Measurements from ENCODE around the gene UBE2D4.
A peak's percentile ranks its signal among the peaks of the same experiment; 100 is the strongest.

The UBE2D4 gene

GRCh38 chr7:43926798-43927123 is 525 bp downstream of the UBE2D4 start:
- TF ChIP-seq POLR2A (IDR thresholded peaks at IDR 0.05; ENCODE audit: extremely low read depth, insufficient read length) (no peak), MAX (IDR thresholded peaks at IDR 0.05; ENCODE audit: low read depth, low read length) (no peak), CTCF (IDR thresholded peaks at IDR 0.05; ENCODE audit: low read depth, low read length) (no peak), MYC (IDR thresholded peaks at IDR 0.05; ENCODE audit: low read depth, low read length) (no peak)
- no peak for DNase-seq (ENCODE audit: low read depth)
- H3K4me3 ChIP-seq (ENCODE audit: low read depth, low read length): peak overlapping the region; percentile 93

GRCh38 chr7:43927810-43928209 is 1.6 kb downstream of the UBE2D4 start:
- H3K4me3 ChIP-seq (ENCODE audit: low read depth, low read length): no peak overlapping the region

DNA sequence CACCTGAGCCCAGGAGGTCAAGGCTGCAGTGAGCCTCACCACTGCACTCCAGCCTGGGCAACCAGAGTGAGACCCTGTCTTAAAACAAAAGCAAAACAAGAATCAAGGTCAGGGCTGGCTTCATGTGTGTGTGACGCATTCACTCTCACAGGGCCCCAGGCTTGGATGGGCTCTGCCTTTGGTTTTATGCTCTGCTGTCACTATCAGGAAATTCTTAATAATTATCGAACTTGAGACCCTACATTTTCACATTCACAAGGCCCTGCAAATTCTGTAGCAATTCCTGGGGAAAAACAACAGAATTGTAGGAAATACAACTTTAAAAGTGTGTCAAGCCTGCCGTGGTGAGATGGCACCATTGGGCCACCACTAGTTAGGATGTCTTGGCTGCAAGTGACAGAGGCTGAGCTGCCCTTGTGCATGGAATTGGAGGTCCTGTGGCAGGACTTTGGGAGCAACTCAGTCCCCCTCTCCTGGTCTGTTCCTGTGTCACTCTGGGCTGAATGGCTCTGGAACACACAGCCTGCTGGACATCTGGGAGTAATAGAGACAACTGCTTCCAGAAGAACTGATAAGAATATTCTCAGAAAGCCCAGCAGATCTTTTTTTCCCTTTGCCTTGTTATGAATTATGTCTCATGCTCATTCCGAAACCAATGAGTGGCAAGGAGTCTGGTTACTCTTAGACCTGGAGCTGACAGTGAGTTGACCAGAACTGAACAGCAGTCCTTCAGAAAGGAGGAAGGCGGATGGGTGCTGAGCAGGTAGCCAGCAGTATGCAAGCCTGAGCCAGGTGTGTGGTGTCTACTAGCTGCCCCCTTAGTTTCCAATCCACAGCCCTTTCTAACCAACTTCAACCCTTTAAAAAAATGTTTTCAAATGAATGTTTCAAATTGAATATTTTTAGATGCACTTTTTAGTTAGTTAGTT is 3.6 kb downstream of the UBE2D4 start:
- no peak overlapping the region for H3K4me3 ChIP-seq (ENCODE audit: low read depth, low read length)
- TF ChIP-seq MAX (IDR thresholded peaks at IDR 0.05; ENCODE audit: low read depth, low read length): no peak
- TF ChIP-seq POLR2A (IDR thresholded peaks at IDR 0.05; ENCODE audit: extremely low read depth, insufficient read length): no peak
- TF ChIP-seq MYC (IDR thresholded peaks at IDR 0.05; ENCODE audit: low read depth, low read length): no peak
- no peak for TF ChIP-seq CTCF (IDR thresholded peaks at IDR 0.05; ENCODE audit: low read depth, low read length)
- DNase-seq (ENCODE audit: low read depth): no peak

More at GRCh38 chr7:43927810-43928209, 1.6 kb downstream of the UBE2D4 start:
- DNase-seq (ENCODE audit: low read depth): no peak
- TF ChIP-seq CTCF (IDR thresholded peaks at IDR 0.05; ENCODE audit: low read depth, low read length): no peak
- TF ChIP-seq MAX (IDR thresholded peaks at IDR 0.05; ENCODE audit: low read depth, low read length): no peak
- TF ChIP-seq POLR2A (IDR thresholded peaks at IDR 0.05; ENCODE audit: extremely low read depth, insufficient read length): no peak
- TF ChIP-seq MYC (IDR thresholded peaks at IDR 0.05; ENCODE audit: low read depth, low read length): no peak

DNA sequence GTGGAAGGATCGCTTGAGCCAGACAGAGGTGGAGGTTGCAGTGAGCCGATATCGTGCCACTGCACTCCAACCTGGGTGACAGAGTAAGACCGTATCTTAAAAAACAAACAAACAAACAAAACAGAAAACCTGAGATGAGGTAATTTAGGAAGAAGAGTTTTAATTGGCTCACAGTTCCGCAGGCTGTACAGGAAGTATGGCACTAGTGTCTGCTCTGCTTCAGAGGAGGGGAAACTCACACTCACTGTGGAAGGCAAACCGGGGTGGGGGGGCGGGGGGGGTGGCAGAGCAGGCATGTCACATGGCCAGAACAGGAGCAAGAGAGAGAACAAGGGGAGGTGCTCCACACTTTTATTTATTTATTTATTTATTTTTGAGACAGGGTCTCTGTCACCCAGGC is 5.1 kb downstream of the UBE2D4 start:
- no peak overlapping the region for H3K4me3 ChIP-seq (ENCODE audit: low read depth, low read length)
- TF ChIP-seq POLR2A (IDR thresholded peaks at IDR 0.05; ENCODE audit: extremely low read depth, insufficient read length): no peak
- no peak for TF ChIP-seq MAX (IDR thresholded peaks at IDR 0.05; ENCODE audit: low read depth, low read length)
- no peak for TF ChIP-seq CTCF (IDR thresholded peaks at IDR 0.05; ENCODE audit: low read depth, low read length)
- TF ChIP-seq MYC (IDR thresholded peaks at IDR 0.05; ENCODE audit: low read depth, low read length): no peak
- no peak for DNase-seq (ENCODE audit: low read depth)

GRCh38 chr7:43933902-43934560 is 7.8 kb downstream of the UBE2D4 start:
- DNase-seq (ENCODE audit: low read depth): no peak
- TF ChIP-seq POLR2A (IDR thresholded peaks at IDR 0.05; ENCODE audit: extremely low read depth, insufficient read length): no peak
- TF ChIP-seq CTCF (IDR thresholded peaks at IDR 0.05; ENCODE audit: low read depth, low read length): no peak
- no peak for TF ChIP-seq MAX (IDR thresholded peaks at IDR 0.05; ENCODE audit: low read depth, low read length)
- TF ChIP-seq MYC (IDR thresholded peaks at IDR 0.05; ENCODE audit: low read depth, low read length): no peak
- H3K4me3 ChIP-seq (ENCODE audit: low read depth, low read length): no peak overlapping the region
